WTC11 (cell line): Measurements from ENCODE around the gene MEGF6.
A peak's percentile ranks its signal among the peaks of the same experiment; 100 is the strongest.

Source experiments
- CREB1 ChIP-seq: sonication (generic); formaldehyde crosslinking; IDR thresholded peaks from 2 replicates; pipeline ENCODE4 v1.8.0; 2023; ENCODE audit warnings: mild to moderate bottlenecking, missing genetic modification reagents
- CTCF ChIP-seq: fragments of 200-600 bp; IDR thresholded peaks from 2 replicates; pipeline ENCODE4 v1.8.0; 2022; ENCODE audit warnings: antibody characterized with exemption
- E2F5 ChIP-seq: sonication (generic); formaldehyde crosslinking; IDR thresholded peaks from 2 replicates; pipeline ENCODE4 v1.8.1; 2022; ENCODE audit warnings: mild to moderate bottlenecking, moderate library complexity, missing genetic modification reagents
- FOXJ3 ChIP-seq: sonication (generic); formaldehyde crosslinking; IDR thresholded peaks from 2 replicates; pipeline ENCODE4 v1.9.0; 2021; ENCODE audit warnings: missing genetic modification reagents, mild to moderate bottlenecking, borderline replicate concordance
- MAX ChIP-seq: sonication (generic); formaldehyde crosslinking; IDR thresholded peaks from 2 replicates; pipeline ENCODE4 v1.8.0; 2022; ENCODE audit warnings: mild to moderate bottlenecking, missing genetic modification reagents
- NFE2L1 ChIP-seq: sonication (generic); formaldehyde crosslinking; IDR thresholded peaks from 2 replicates; pipeline ENCODE4 v1.8.1; 2023; ENCODE audit warnings: missing genetic modification reagents
- NR2C2 ChIP-seq: sonication (generic); formaldehyde crosslinking; IDR thresholded peaks from 2 replicates; pipeline ENCODE4 v1.8.0; 2022; ENCODE audit warnings: mild to moderate bottlenecking, missing genetic modification reagents
- SP1 ChIP-seq: sonication (generic); formaldehyde crosslinking; conservative IDR thresholded peaks from 2 replicates; pipeline ENCODE4 v1.8.1; 2022; ENCODE audit warnings: missing genetic modification reagents
- ZBTB43 ChIP-seq: sonication (generic); formaldehyde crosslinking; IDR thresholded peaks from 2 replicates; pipeline ENCODE4 v1.8.1; 2023; ENCODE audit warnings: mild to moderate bottlenecking, missing genetic modification reagents

GRCh38 chr1:3614755-3615742, 3.7 kb upstream of the MEGF6 start:
- TF ChIP-seq CTCF: peak; percentile 75
- no peak for TF ChIP-seq SP1 (CRISPR knock-in tag)
- no peak for TF ChIP-seq NFE2L1 (CRISPR knock-in tag)
- TF ChIP-seq CREB1 (CRISPR knock-in tag): no peak
- TF ChIP-seq E2F5 (CRISPR knock-in tag): no peak
- no peak for TF ChIP-seq MAX (CRISPR knock-in tag)
- TF ChIP-seq ZBTB43: no peak
- TF ChIP-seq FOXJ3 (CRISPR knock-in tag): no peak
- TF ChIP-seq NR2C2 (CRISPR knock-in tag): no peak
